LHCN-M2 (cell line): Measurements from ENCODE around the gene MAN2A2. TPM values are rescaled to one million over a fixed set of nuclear protein-coding genes. Genes with fewer than 3 reads are reported as not detected.
"Not testable (repeated sequence)": the region's sequence is repeated elsewhere in the genome, so short reads cannot be mapped to it uniquely, and the experiment has no call there.

Source experiments
- DNase-seq: peaks from one replicate; pipeline ENCODE4 v3.0.0-alpha.2; 2012; ENCODE audit warnings: low read depth
- total RNA-seq: library from RNA; depleted of rRNA; stranded (reverse); fragments of >200 nt; gene quantifications from 2 replicates; pipeline ENCODE4 v1.2.3, GENCODE V29; 2014

Gene MAN2A2
- total RNA-seq, 1 experiment from 2014 or later = 6.6 TPM

GRCh38 chr15:90903733-90904536 lies 833 bp downstream of the MAN2A2 start:
- no peak for DNase-seq

GRCh38 chr15:90904746-90905145 lies 1.6 kb downstream of the MAN2A2 start:
- no peak for DNase-seq

GRCh38 chr15:90905306-90906180 lies 2.4 kb downstream of the MAN2A2 start:
- DNase-seq = no peak

GRCh38 chr15:90906181-90906849 lies 3.2 kb downstream of the MAN2A2 start:
- DNase-seq = no peak

- no peak for DNase-seq
Measured at GRCh38 chr15:90907051-90907660, 4.1 kb downstream of the MAN2A2 start.

- no peak for DNase-seq
Measured at GRCh38 chr15:90907838-90908507, 4.9 kb downstream of the MAN2A2 start.

GRCh38 chr15:90909449-90909848 lies 6.3 kb downstream of the MAN2A2 start:
- DNase-seq = not testable (repeated sequence)

- no peak for DNase-seq
Measured at GRCh38 chr15:90909976-90910375, 6.9 kb downstream of the MAN2A2 start.

GRCh38 chr15:90910441-90911301 lies 7.6 kb downstream of the MAN2A2 start:
- DNase-seq = no peak

GRCh38 chr15:90911302-90911623 lies 8.2 kb downstream of the MAN2A2 start:
- no peak for DNase-seq

- DNase-seq = no peak
Measured at GRCh38 chr15:90911906-90912769, 9.0 kb downstream of the MAN2A2 start.

GRCh38 chr15:90912770-90913075 lies 9.6 kb downstream of the MAN2A2 start:
- DNase-seq = no peak

GRCh38 chr15:90913398-90913944 lies 10.4 kb downstream of the MAN2A2 start:
- no peak for DNase-seq

GRCh38 chr15:90914305-90915080 lies 11.4 kb downstream of the MAN2A2 start:
- no peak for DNase-seq

- peak; percentile 41 for DNase-seq
Measured at GRCh38 chr15:90915216-90915807, 12.2 kb downstream of the MAN2A2 start.

- DNase-seq = no peak
Measured at GRCh38 chr15:90915808-90916440, 12.8 kb downstream of the MAN2A2 start.

GRCh38 chr15:90916461-90916860 lies 13.4 kb downstream of the MAN2A2 start:
- no peak for DNase-seq
